Measurements from ENCODE around the gene BAIAP2L2.

DNA sequence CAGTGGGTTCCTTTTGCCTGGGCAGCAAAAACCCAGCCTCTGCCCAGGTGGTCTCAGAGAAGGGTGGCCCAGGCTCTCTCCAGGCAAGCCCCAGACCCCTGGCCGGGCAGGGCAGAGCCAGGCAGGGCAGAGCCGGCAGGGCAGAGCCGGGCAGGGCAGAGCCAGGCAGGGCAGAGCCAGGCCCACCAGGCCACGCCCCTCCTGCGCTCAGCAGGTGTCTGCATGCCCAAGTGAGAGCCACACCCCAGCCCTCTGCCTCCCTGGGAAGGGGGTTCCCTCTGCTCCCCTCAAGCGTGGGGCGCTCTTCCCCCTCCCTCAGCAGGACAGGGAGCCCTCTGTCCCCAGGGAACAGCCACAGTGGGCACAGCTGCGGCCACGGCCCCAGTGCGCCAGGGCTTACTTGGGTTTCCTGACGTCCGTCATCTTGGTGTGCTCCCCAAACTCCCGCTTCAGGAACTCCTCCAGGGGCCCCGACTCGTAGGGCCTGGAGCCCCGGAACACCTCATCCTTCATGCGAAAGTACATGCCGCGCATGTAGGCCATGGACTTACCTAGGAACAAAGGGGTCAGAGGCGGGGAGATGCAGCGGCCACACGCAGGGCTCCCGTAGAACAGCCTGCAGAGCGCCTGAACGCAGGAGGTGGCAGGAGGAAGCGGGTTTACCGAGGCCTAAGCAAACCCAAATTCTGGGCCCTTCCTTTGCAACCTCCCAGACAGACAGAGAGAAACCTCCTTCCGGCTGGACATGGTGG is 10.1 kb upstream of the BAIAP2L2 start:
- TF ChIP-seq EZH2phosphoT487 (IDR thresholded peaks at IDR 0.05) (no peak), CTCF (IDR thresholded peaks at IDR 0.05) (no peak)

Data from neural progenitor cell (in vitro differentiated cells).